ENCODE data around the gene SCAF8. TPM values are rescaled to one million over a fixed set of nuclear protein-coding genes. Genes with fewer than 3 reads are reported as not detected.

The SCAF8 gene, protein sequence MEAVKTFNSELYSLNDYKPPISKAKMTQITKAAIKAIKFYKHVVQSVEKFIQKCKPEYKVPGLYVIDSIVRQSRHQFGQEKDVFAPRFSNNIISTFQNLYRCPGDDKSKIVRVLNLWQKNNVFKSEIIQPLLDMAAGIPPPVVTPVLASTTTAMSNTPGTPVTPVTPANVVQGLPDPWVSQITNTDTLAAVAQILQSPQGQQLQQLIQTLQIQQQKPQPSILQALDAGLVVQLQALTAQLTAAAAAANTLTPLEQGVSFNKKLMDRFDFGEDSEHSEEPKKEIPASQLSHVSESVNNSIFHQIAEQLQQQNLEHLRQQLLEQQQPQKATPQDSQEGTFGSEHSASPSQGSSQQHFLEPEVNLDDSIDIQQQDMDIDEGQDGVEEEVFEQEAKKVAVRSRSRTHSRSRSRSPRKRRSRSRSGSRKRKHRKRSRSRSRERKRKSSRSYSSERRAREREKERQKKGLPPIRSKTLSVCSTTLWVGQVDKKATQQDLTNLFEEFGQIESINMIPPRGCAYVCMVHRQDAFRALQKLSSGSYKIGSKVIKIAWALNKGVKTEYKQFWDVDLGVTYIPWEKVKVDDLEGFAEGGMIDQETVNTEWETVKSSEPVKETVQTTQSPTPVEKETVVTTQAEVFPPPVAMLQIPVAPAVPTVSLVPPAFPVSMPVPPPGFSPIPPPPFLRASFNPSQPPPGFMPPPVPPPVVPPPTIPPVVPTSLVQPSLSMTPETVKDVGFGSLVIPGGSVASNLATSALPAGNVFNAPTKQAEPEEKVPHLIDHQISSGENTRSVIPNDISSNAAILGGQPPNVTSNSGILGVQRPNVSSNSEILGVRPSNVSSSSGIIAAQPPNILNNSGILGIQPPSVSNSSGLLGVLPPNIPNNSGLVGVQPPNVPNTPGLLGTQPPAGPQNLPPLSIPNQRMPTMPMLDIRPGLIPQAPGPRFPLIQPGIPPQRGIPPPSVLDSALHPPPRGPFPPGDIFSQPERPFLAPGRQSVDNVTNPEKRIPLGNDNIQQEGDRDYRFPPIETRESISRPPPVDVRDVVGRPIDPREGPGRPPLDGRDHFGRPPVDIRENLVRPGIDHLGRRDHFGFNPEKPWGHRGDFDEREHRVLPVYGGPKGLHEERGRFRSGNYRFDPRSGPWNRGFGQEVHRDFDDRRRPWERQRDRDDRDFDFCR (N-terminal part only)
- polyA plus RNA-seq: 34.1 and 38.2 TPM in 2 replicates
- polyA minus RNA-seq: 128 and 144 TPM in 2 replicates

DNA sequence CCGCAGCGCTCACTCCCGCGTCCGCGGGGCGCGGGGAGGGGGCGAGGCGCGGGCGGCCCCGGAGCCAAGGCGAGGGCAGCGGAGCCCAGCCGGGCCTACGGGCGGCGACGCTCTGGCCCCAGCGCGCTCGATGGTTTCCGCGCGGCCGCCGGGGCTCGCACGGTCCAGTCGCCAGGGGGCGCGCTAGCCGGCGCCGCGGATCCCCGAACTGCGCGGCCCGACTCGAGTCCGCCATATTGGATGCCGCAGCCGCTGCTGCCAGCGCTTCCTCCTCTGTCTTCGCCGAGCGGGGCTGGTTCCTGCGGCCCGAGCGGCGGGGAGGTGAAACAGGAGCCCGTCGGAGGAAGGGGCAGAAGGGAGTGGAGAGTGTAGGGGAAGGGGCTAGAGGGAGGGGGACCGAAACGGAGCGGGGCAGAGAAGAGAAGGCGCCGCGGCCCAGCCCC lies at the start of gene SCAF8:
SCAF8 (plus strand) TSS at position 234 of the 443 bp plus-strand sequence. CDS start 485 bp downstream, outside the sequence.
- Histone ChIP-seq H3K27ac (ENCODE audit: low read length) (peak within 1 kb of the TSS; percentile 98), H3K79me2 (replicated peaks; ENCODE audit: insufficient read depth, low read length) (peaks cover 33% of the 10 kb centered on the region), H3K9me3 (ENCODE audit: low read length) (no peaks in the 10 kb centered on the region), H3F3A (ENCODE audit: insufficient read depth, low read length, poor library complexity, severe bottlenecking) (no peaks in the 10 kb centered on the region), H3K4me3 (ENCODE audit: low read length) (peak within 1 kb of the TSS; percentile 96), H3K9me2 (ENCODE audit: insufficient read depth, low read length) (no peaks in the 10 kb centered on the region), H3K36me3 (ENCODE audit: insufficient read depth, low read length) (no peaks in the 10 kb centered on the region), H4K20me1 (ENCODE audit: insufficient read depth) (peaks cover 17% of the 10 kb centered on the region), H3K27me3 (ENCODE audit: insufficient read depth, low read depth, low read length) (no peaks in the 10 kb centered on the region), H3K4me2 (ENCODE audit: low read length) (peak within 1 kb of the TSS; percentile 79), H2AFZ (ENCODE audit: low read depth, low read length) (peak within 1 kb of the TSS; percentile 80), H3K9ac (ENCODE audit: low read length) (peak within 1 kb of the TSS; percentile 99)
- TF ChIP-seq POLR2AphosphoS5 (IDR thresholded peaks at IDR 0.05): peak; percentile 95
- TF ChIP-seq RAD21 (conservative IDR thresholded peaks at IDR 0.05): peak; percentile 61
- TF ChIP-seq EP300 (conservative IDR thresholded peaks at IDR 0.05; ENCODE audit: poor library complexity, severe bottlenecking): peak; percentile 56
- TF ChIP-seq, protein P1, sequence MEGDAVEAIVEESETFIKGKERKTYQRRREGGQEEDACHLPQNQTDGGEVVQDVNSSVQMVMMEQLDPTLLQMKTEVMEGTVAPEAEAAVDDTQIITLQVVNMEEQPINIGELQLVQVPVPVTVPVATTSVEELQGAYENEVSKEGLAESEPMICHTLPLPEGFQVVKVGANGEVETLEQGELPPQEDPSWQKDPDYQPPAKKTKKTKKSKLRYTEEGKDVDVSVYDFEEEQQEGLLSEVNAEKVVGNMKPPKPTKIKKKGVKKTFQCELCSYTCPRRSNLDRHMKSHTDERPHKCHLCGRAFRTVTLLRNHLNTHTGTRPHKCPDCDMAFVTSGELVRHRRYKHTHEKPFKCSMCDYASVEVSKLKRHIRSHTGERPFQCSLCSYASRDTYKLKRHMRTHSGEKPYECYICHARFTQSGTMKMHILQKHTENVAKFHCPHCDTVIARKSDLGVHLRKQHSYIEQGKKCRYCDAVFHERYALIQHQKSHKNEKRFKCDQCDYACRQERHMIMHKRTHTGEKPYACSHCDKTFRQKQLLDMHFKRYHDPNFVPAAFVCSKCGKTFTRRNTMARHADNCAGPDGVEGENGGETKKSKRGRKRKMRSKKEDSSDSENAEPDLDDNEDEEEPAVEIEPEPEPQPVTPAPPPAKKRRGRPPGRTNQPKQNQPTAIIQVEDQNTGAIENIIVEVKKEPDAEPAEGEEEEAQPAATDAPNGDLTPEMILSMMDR (IDR thresholded peaks at IDR 0.05; ENCODE audit: poor library complexity, severe bottlenecking): peak; percentile 97
- TF ChIP-seq EZH2 (IDR thresholded peaks at IDR 0.05; ENCODE audit: borderline replicate concordance, insufficient read depth, low read length, poor library complexity, severe bottlenecking): no peak
- peak; percentile 71 for TF ChIP-seq SMC3 (conservative IDR thresholded peaks at IDR 0.05; ENCODE audit: poor library complexity)
- peak; percentile 22 for TF ChIP-seq TAF1 (IDR thresholded peaks at IDR 0.05; ENCODE audit: low read depth)
- TF ChIP-seq, protein P2, sequence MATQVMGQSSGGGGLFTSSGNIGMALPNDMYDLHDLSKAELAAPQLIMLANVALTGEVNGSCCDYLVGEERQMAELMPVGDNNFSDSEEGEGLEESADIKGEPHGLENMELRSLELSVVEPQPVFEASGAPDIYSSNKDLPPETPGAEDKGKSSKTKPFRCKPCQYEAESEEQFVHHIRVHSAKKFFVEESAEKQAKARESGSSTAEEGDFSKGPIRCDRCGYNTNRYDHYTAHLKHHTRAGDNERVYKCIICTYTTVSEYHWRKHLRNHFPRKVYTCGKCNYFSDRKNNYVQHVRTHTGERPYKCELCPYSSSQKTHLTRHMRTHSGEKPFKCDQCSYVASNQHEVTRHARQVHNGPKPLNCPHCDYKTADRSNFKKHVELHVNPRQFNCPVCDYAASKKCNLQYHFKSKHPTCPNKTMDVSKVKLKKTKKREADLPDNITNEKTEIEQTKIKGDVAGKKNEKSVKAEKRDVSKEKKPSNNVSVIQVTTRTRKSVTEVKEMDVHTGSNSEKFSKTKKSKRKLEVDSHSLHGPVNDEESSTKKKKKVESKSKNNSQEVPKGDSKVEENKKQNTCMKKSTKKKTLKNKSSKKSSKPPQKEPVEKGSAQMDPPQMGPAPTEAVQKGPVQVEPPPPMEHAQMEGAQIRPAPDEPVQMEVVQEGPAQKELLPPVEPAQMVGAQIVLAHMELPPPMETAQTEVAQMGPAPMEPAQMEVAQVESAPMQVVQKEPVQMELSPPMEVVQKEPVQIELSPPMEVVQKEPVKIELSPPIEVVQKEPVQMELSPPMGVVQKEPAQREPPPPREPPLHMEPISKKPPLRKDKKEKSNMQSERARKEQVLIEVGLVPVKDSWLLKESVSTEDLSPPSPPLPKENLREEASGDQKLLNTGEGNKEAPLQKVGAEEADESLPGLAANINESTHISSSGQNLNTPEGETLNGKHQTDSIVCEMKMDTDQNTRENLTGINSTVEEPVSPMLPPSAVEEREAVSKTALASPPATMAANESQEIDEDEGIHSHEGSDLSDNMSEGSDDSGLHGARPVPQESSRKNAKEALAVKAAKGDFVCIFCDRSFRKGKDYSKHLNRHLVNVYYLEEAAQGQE (IDR thresholded peaks at IDR 0.05; ENCODE audit: borderline replicate concordance): peak; percentile 63
- TF ChIP-seq MXI1 (conservative IDR thresholded peaks at IDR 0.05; ENCODE audit: poor library complexity, severe bottlenecking): peak; percentile 75
